SJCRH30 (cell line): ENCODE results near the gene NSD1. TPM values are rescaled to one million over a fixed set of nuclear protein-coding genes. Genes with fewer than 3 reads are reported as not detected.

ENCODE experiments used
- DNase-seq, 2 experiments: peaks; one replicate each; pipeline ENCODE4 v3.0.0-alpha.2; 2015 to 2020
- H3K27ac ChIP-seq: fragments of 250-450 bp; sonication (Bioruptor Pico); 2 replicates; pipeline ENCODE4 v1.5.1; 2020; ENCODE audit warnings: mild to moderate bottlenecking, moderate library complexity
- H3K27me3 ChIP-seq: fragments of 250-450 bp; sonication (Bioruptor Pico); 2 replicates; pipeline ENCODE4 v1.5.1; 2020; ENCODE audit warnings: mild to moderate bottlenecking, moderate library complexity
- H3K36me3 ChIP-seq: fragments of 250-450 bp; sonication (Bioruptor Pico); 2 replicates; pipeline ENCODE4 v1.5.1; 2020; ENCODE audit warnings: mild to moderate bottlenecking, moderate library complexity
- H3K4me1 ChIP-seq: fragments of 250-450 bp; sonication (Bioruptor Pico); 2 replicates; pipeline ENCODE4 v1.5.1; 2020; ENCODE audit warnings: mild to moderate bottlenecking, moderate library complexity
- H3K4me3 ChIP-seq: fragments of 250-450 bp; sonication (Bioruptor Pico); 2 replicates; pipeline ENCODE4 v1.5.1; 2020; ENCODE audit warnings: mild to moderate bottlenecking, moderate library complexity
- H3K9me3 ChIP-seq: fragments of 250-450 bp; sonication (Bioruptor Pico); replicated peaks from 2 replicates; pipeline ENCODE4 v1.5.1; 2020; ENCODE audit warnings: mild to moderate bottlenecking, moderate library complexity
- total RNA-seq: library from RNA; depleted of rRNA; stranded (reverse); fragments of >200 nt; shearing (Covaris generic); gene quantifications from 2 replicates; pipeline ENCODE4 v1.2.3, GENCODE V29; 2014

NSD1 gene
- total RNA-seq, 1 experiment from 2014 or later = 5.7 TPM

DNA sequence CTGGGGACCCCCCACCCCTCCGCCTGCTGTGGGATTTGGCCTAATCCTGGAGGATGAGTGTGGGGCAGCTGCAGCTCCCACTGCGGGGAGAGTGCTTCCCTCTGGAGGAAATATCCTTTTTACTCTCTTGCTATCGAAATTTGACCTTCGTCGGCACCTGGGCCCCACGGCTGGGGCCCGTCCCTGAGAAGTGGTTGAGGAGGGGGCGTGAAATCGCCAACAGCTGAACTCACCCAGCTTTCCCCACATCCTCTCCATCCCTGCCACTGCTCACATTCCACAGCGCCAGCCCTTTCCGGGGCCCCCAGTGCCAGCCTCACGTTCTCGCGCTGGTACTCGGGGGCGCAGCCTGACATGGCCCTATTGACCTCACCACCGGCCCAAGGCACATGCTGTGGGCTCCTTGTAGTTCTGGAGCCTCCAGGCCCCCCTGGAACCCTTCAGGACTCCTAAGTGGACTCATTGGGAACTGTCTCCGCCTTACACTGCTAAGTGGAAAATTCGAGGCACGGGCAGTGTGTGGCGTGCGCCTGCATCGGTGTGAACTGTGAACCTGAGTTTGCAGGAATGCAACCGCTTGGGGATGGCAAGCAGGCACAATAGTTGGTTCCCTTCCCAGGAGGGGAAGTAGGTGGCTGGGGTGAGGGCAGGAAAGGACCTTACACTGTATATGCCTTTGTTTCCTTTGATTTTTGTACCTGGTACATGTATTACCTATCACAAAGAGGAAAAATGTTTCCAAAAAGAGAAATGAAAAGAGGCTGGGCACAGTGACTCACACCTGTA is 27.7 kb upstream of the NSD1 start:
- Histone ChIP-seq H3K4me1 (peaks cover 73% of the 10 kb centered on the region), H3K27ac (peak overlapping the region; percentile 98), H3K4me3 (no peak overlapping the region)

DNA sequence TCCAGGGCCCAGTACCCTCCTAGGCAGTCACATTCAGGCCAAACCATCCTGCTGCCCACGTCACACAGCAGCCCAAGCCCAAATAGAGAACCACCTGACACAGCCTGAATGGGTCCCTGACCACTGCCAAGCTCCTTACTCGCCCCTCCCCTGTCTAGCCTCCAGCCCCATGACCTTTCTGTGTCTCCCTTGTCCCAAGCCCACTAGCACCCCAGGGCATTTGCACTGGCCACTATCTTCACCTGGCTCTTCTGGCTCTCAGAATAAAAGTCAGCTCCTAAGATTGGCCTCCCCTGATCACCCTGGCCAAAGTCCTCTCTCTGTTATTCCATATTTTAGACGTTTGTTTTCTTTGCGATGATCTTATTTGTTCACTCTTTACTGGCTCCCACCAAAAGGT is 26.4 kb upstream of the NSD1 start:
- H3K27me3 ChIP-seq = no peaks in the 10 kb centered on the region
- DNase-seq = peak in 1 of 2 experiments; percentile 26
- H3K4me3 ChIP-seq = no peak overlapping the region
- peaks cover 65% of the 10 kb centered on the region for H3K4me1 ChIP-seq
- H3K36me3 ChIP-seq = no peaks in the 10 kb centered on the region
- H3K27ac ChIP-seq = peak overlapping the region; percentile 98
- H3K9me3 ChIP-seq = no peaks in the 10 kb centered on the region

More for the DNA sequence above, 27.7 kb upstream of the NSD1 start:
- Histone ChIP-seq H3K9me3 (no peaks in the 10 kb centered on the region), H3K27me3 (no peaks in the 10 kb centered on the region), H3K36me3 (no peaks in the 10 kb centered on the region)
- DNase-seq = peak; percentile 99

DNA sequence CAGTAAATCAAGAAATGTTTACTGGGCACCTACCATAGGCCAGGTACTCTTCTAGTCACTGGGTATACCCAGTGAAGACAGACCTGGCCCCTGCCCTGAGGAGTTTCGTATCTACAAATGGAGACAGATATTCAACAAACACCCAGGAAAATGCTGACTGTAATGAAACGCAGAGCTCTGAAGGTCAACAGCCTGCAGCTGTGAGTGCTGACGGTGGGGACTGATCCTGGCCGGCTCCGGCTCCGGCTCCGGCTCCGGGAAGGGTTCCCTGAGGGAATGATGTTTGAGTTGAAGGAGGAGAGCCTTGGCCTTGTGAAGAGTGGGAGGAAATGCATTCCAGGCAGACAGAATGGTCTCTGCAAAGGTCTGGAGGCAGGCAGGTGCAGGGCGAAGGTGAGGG is 23.8 kb upstream of the NSD1 start:
- no peaks in the 10 kb centered on the region for H3K9me3 ChIP-seq
- no peak overlapping the region for H3K4me3 ChIP-seq
- peaks cover 45% of the 10 kb centered on the region for H3K4me1 ChIP-seq
- peak in 1 of 2 experiments; percentile 61 for DNase-seq
- no peak overlapping the region; the same call in 1 of the 2 replicates for H3K27ac ChIP-seq
- no peaks in the 10 kb centered on the region for H3K27me3 ChIP-seq
- no peaks in the 10 kb centered on the region for H3K36me3 ChIP-seq

DNA sequence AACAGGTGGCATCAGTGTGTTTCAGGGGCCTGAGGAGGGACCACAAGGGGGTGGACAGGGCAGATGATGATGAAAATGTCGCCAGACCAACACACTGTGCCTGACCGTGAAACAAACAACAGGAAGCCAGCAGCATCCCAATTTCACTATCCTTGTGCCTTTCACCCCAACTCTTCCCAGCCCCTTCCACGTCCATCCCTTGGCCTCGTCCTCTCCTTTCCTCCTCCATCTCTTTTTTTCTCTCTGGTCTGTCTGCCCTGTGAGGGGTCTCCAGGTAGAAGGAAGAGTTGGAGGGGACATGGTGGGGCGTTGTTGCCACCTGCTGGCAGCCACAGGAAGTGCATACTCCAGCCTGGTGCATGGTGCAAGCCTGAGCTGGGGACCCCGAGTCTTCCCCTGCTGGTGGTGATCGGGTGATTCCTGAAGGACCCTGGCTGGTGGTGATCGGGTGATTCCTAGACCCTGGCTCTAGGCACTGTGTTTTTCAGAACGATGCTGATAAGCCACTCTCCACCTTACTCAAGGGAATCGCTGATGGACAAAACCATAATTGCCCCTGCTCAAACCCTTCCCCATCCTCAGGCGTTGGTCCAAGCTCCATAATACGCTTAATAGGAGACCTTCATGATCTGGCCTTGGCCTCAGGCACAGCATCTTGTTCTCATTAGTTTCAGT is 21.7 kb upstream of the NSD1 start:
- Histone ChIP-seq H3K36me3 (no peaks in the 10 kb centered on the region), H3K4me3 (no peak overlapping the region), H3K4me1 (peaks cover 30% of the 10 kb centered on the region), H3K9me3 (no peaks in the 10 kb centered on the region), H3K27ac (no peak overlapping the region), H3K27me3 (no peaks in the 10 kb centered on the region)
- DNase-seq = peak; percentile 83 to 93

DNA sequence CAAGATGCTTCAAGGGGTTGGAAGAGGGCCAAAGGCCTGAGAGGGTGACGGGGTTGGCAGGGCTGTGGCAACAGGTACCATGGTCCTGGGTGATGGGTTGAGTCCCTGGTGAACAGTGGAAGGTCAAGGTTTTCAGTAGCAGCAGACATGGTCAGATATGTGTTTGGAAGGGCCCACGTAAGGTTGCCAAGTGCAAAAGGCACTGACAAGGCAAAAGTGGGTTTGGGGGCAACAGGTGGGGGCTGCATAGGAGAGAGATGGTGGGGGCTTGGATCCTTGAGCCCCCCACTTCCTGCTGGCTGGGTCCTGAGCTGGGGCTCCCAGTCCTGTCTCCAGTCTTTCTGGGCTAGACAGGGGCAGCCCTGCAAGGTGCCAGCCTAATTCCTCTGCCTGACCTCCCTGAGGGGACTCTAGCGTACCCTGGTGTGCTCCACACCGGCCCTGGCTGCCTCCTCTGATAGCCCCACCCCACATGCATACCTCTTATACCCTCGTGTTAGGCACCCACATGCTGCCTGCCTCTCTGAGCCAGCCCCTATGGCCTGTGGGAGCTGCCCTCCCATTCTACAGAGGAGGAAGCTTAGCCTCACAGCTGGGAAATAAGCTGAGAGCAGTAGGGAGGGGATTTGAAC is 20.9 kb upstream of the NSD1 start:
- no peaks in the 10 kb centered on the region for H3K27me3 ChIP-seq
- peak in 1 of 2 experiments; percentile 4 for DNase-seq
- no peak overlapping the region for H3K27ac ChIP-seq
- H3K36me3 ChIP-seq = no peaks in the 10 kb centered on the region
- peaks cover 22% of the 10 kb centered on the region for H3K4me1 ChIP-seq
- no peaks in the 10 kb centered on the region for H3K9me3 ChIP-seq
- H3K4me3 ChIP-seq = no peak overlapping the region

DNA sequence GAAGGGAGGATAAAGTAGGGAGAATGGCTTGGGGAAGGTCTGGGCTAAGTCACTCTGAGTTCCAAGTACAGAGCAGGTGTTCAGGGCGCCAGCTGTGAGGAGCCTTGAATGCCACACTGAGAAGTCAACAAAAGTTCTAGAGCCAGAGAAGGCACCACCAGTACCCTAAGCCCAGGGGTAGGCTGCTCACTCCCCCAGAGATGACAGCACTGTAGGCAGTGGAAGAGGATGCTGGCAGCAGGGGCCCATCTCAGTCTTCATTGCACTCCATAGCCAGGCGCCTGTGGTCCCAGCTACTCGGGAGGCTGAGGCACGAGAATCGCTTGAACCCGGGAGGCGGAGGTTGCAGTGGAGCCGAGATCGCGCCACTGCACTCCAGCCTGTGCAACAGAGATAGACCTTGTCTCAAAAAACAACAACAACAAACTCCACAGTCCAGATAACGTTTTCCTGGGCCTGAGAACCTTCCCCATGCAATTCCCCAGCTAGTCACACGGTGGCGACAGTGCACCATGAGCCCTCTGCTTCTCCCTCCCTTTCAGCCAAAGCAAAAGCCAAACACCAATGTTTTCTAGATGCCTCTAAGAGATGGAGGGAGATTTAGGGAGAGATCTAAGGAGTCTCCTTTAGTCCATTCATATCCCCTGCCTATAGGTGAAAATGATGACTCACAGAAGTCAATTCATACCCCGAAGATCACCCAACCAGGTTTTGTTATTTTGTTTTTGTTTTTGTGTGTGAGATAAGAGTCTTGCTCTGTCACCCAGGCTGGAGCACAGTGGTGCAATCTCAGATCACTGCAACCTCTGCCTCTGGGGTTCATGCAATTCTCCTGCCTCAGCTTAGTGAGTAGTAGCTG is 19.8 kb upstream of the NSD1 start:
- Histone ChIP-seq H3K4me1 (peaks cover 21% of the 10 kb centered on the region), H3K27me3 (no peaks in the 10 kb centered on the region), H3K4me3 (no peak overlapping the region), H3K36me3 (no peaks in the 10 kb centered on the region), H3K27ac (no peak overlapping the region), H3K9me3 (no peaks in the 10 kb centered on the region)
- peak in 1 of 2 experiments; percentile 90 for DNase-seq

DNA sequence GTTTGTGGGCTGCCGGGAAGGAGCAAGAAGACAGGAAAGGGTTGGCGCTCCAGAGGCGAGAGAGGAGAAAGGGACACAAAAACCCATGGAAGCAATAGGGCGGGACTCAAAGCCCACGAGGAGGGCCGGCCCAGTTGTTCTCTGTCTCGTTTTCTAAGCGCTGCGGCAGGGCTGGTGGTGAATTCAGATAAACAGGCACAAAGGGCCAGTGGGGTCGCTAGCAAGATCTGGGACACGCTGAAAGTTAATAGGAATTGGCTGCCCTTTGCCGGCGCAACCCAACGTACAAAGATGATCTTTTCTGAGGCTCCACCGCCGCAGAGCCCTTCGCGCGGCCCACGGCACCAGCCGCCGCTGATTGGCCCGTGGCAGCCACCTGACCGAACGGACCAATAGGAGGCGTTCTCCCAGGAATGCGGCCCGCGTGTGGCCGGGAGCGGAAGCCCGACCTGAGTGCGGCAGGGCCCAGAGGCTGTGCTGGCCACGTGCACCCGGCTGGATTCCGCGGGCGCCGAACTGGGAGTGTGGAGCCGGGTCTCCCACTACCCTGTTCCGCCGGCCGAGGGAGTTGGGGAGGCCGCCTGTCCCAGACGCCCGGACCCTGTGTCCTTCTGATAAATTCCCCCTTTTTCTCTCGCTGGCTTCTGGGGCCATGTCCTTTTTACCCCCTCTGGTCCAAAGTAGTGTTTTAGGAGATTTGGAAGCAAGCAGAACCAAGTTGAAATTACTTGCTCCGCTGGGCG is 16.8 kb upstream of the NSD1 start:
- H3K4me1 ChIP-seq = 0 out of 2 replicates have a peak, but pooled peaks cover under 1% of the 10 kb centered on the region
- no peak overlapping the region for H3K27ac ChIP-seq
- H3K36me3 ChIP-seq = no peaks in the 10 kb centered on the region
- no peaks in the 10 kb centered on the region for H3K27me3 ChIP-seq
- DNase-seq = no peak
- no peak overlapping the region for H3K4me3 ChIP-seq
- H3K9me3 ChIP-seq = no peaks in the 10 kb centered on the region

DNA sequence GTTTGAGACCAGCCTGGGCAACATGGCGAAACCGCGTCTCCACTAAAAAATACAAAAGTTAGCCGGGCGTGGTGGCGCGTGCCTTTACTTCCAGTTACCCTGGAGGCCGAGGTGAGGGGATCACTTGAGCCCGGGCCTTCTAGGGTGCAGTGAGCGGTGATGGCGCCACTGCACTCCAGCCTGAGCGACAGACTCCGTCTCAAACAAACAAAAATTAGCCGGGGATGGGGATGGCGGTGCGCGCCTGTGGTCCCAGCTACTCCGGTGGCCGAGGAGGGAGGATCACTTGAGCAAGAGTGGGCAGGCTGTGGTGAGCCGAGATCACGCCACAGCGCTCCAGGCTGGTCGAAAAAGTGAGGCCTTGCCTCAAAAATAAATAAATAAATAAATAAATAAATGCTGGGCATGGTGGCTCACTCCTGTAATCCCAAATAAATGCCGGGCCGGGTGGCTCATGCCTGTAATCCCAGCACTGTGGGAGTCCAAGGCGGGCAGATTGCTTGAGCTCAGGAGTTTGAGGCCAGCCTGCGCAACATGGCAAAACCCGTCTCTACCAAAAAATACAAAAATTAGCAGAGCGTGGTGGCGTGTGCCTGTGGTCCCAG is 16.0 kb upstream of the NSD1 start:
- DNase-seq = no peak
- no peaks in the 10 kb centered on the region for H3K36me3 ChIP-seq
- no peak overlapping the region for H3K27ac ChIP-seq
- H3K9me3 ChIP-seq = no peaks in the 10 kb centered on the region
- no peaks in the 10 kb centered on the region for H3K4me1 ChIP-seq
- H3K27me3 ChIP-seq = no peaks in the 10 kb centered on the region
- H3K4me3 ChIP-seq = no peak overlapping the region

DNA sequence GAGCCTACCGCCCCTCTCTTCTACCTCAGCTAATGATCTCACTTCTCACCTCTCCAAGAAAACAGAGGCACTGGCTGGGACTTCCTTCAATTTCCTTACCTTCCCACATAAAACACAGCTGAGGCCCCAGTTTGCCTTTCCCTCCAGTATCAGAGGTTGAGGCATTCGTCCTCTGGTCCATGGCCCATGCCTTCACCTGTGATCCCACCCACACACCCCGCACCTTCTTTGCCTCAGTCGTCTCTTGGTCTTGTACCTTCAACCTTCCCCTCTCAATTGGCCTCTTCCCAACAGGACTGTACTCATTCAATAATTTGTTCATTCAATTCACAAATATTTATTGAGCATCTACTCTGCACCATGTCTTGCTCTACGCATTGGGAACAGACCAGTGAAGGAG is 11.0 kb upstream of the NSD1 start:
- no peaks in the 10 kb centered on the region for H3K36me3 ChIP-seq
- no peaks in the 10 kb centered on the region for H3K4me1 ChIP-seq
- H3K27ac ChIP-seq = no peak overlapping the region
- no peak overlapping the region for H3K4me3 ChIP-seq
- no peaks in the 10 kb centered on the region for H3K27me3 ChIP-seq
- H3K9me3 ChIP-seq = no peaks in the 10 kb centered on the region
- no peak for DNase-seq

DNA sequence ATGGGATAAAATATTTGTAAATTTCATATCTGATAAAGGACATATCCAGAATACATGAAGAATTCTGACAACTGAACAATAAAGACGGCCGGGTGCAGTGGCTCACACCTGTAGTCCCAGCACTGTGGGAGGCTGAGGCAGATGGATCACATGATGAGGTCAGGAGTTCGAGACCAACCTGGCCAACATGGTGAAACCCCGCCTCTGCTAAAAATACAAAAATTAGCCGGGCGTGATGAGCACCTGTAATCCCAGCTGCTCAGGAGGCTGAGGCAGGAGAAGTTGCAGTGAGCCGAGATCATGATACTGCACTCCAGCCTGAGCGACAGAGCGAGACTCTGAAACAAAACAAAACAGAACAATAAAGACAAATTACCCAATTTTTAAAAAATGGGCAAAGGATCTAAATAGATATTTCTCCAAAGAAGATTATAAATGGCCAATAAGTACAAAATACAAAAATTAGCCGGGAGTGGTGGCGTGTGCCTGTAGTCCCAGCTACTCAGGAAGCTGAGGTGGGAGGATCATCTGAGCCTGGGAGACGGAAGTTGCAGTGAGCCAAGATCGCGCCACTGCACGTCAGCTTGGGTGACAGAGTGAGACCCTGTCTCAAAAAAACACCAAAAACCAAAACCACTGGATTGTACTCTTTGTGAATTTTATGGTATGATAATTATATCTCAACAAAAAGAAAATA is 9.6 kb upstream of the NSD1 start:
- no peaks in the 10 kb centered on the region for H3K9me3 ChIP-seq
- no peaks in the 10 kb centered on the region; the same call in 1 of the 2 replicates for H3K4me1 ChIP-seq
- no peak overlapping the region for H3K27ac ChIP-seq
- no peak for DNase-seq
- no peaks in the 10 kb centered on the region for H3K27me3 ChIP-seq
- H3K4me3 ChIP-seq = no peak overlapping the region
- H3K36me3 ChIP-seq = no peaks in the 10 kb centered on the region

DNA sequence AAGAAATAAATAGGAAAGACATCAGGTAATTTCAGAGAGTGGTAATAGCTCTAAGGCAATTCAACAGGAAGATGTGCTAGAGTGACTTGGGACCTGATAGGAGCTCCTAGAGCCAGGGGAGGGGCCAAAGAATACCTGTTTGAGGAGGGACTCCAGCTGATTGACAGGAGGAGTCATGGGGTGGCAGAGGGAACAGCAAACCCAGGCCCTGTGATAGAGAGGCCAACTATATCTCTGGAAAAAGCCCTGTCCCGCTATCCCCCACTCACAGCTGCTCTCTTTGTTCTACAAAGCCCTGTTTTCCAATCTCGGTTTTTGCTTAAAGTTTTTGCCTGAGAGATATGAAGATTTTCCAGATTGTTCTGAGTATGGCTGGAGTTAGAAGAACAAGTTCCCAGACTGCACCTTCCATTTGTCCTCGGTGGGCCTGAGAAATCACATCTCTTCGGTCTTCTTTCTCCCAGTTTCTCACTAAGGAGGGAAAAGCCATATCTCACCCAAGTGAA is 9.0 kb upstream of the NSD1 start:
- Histone ChIP-seq H3K4me1 (no peaks in the 10 kb centered on the region; the same call in 1 of the 2 replicates), H3K4me3 (no peak overlapping the region), H3K27me3 (no peaks in the 10 kb centered on the region), H3K36me3 (no peaks in the 10 kb centered on the region), H3K27ac (no peak overlapping the region), H3K9me3 (no peaks in the 10 kb centered on the region)
- no peak for DNase-seq

DNA sequence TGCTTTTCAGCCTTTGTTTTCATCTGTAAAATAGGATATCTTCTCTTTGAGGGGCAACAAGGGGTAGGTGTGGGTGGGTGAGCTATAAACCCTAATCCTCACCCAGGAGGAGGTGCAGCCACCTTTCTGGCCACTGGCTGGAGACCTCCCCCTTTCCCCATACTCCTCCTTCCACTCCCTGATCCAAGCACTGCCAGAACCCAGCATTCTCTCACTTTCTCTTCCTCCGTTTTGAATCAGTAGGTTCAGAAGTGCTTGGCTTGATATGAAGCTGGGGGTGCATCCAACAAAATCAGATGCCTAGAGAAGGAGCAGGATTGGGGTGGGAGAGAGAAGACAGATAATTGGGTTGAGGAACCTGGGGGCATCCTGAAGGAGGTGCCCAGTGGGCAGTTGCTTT is 6.8 kb upstream of the NSD1 start:
- Histone ChIP-seq H3K27ac (no peak overlapping the region), H3K4me1 (no peaks in the 10 kb centered on the region; the same call in 1 of the 2 replicates), H3K9me3 (no peaks in the 10 kb centered on the region), H3K36me3 (no peaks in the 10 kb centered on the region), H3K4me3 (no peak overlapping the region), H3K27me3 (no peaks in the 10 kb centered on the region)
- DNase-seq = no peak

DNA sequence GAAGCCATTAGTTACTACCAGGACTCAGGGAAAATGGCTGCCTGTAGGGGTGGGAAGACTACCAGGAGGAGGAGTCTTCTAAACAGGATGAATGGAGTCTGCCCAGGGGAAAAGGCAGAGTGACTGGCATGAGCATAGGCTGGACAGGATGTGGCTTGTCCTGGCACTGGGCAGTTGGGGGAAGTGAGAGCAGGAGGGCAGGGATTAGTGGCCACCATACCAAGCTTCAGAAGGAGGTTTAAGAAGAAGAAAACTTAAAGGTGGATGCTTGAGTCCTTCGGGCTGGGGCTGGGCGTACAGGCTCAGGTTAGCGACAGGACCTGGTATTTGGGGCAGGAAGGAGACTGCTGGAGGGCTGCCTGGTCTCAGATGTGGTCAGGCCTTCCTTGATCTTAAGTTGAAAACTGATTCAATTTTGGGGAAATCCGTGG is 5.0 kb upstream of the NSD1 start:
- Histone ChIP-seq H3K4me3 (no peak overlapping the region), H3K9me3 (no peaks in the 10 kb centered on the region), H3K27ac (no peak overlapping the region), H3K4me1 (no peaks in the 10 kb centered on the region; the same call in 1 of the 2 replicates), H3K36me3 (no peaks in the 10 kb centered on the region), H3K27me3 (no peaks in the 10 kb centered on the region)
- DNase-seq = no peak
